SU-DHL-6 (cell line): ENCODE results near the gene EPHB2.

Experiments used
- EZH2phosphoT487 ChIP-seq: fragments of 200-600 bp; sonication (generic), shearing (Covaris generic); conservative IDR thresholded peaks from 2 replicates; pipeline ENCODE4 v1.6.1; 2018; ENCODE audit warnings: mild to moderate bottlenecking, antibody characterized with exemption, low read length, moderate library complexity, mixed read lengths
- TF ChIP-seq, protein P1 (sequence below): fragments of 200-600 bp; sonication (generic); IDR thresholded peaks from one replicate; pipeline ENCODE4 v1.5.1; 2017; ENCODE audit warnings: antibody characterized with exemption, mild to moderate bottlenecking, low read length, moderate library complexity; ENCODE audit not compliant: insufficient read depth, poor library complexity, severe bottlenecking

GRCh38 chr1:22917989-22918388 is 207.3 kb downstream of the EPHB2 start:
- TF ChIP-seq, protein P1, sequence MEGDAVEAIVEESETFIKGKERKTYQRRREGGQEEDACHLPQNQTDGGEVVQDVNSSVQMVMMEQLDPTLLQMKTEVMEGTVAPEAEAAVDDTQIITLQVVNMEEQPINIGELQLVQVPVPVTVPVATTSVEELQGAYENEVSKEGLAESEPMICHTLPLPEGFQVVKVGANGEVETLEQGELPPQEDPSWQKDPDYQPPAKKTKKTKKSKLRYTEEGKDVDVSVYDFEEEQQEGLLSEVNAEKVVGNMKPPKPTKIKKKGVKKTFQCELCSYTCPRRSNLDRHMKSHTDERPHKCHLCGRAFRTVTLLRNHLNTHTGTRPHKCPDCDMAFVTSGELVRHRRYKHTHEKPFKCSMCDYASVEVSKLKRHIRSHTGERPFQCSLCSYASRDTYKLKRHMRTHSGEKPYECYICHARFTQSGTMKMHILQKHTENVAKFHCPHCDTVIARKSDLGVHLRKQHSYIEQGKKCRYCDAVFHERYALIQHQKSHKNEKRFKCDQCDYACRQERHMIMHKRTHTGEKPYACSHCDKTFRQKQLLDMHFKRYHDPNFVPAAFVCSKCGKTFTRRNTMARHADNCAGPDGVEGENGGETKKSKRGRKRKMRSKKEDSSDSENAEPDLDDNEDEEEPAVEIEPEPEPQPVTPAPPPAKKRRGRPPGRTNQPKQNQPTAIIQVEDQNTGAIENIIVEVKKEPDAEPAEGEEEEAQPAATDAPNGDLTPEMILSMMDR: no peak
- no peak for TF ChIP-seq EZH2phosphoT487
